ENCODE data around the gene PIP4K2A.

DNA sequence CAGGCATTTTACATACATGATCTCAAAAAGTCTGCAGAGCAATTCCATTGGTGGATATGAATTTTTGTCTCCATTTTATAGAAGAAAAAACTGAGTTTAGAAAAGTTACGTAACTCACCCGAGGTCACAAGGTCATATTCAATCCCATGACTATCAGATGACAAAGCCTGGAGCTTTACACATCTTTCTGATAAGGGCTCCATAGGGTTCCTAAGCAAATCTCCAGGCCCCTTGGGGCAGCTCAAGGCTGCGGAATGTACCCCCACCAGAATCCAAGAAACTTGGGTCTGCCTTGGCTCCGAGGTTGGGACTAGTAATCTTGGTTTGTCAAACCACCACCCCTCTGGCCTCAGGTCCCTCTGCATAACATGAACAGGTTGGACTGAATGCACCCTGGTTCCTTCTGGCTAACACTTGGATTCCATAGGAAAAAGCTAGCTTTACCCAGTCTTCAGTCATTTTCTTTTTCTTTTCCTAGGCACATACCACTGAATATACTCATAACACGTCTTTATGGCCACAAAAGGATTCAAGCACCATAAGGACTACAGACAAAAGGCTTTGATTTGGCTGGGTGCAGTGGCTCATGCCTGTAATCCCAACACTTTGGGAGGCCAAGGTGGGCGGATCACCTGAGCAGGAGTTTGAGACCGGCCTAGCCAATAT, 55.5 kb downstream of the PIP4K2A start:
- TF ChIP-seq, protein P1, sequence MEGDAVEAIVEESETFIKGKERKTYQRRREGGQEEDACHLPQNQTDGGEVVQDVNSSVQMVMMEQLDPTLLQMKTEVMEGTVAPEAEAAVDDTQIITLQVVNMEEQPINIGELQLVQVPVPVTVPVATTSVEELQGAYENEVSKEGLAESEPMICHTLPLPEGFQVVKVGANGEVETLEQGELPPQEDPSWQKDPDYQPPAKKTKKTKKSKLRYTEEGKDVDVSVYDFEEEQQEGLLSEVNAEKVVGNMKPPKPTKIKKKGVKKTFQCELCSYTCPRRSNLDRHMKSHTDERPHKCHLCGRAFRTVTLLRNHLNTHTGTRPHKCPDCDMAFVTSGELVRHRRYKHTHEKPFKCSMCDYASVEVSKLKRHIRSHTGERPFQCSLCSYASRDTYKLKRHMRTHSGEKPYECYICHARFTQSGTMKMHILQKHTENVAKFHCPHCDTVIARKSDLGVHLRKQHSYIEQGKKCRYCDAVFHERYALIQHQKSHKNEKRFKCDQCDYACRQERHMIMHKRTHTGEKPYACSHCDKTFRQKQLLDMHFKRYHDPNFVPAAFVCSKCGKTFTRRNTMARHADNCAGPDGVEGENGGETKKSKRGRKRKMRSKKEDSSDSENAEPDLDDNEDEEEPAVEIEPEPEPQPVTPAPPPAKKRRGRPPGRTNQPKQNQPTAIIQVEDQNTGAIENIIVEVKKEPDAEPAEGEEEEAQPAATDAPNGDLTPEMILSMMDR (conservative IDR thresholded peaks at IDR 0.05): no peak
- TF ChIP-seq ZFX (IDR thresholded peaks at IDR 0.05): no peak
